HG03378 (cell line): ENCODE data around the gene MGAM2.
"Not testable (repeated sequence)": the region's sequence is repeated elsewhere in the genome, so short reads cannot be mapped to it uniquely, and the experiment has no call there.

Experiments
- ATAC-seq: cut with Tn5 transposase; IDR thresholded peaks from one replicate; pipeline ENCODE4 v1.9.1; 2021; ENCODE audit warnings: mild to moderate bottlenecking, moderate library complexity; ENCODE audit not compliant: unreplicated experiment

MGAM2 gene

GRCh38 chr7:142111499-142111898 is at the start of gene MGAM2:
Gene MGAM2 (plus strand): TSS chr7:142111718. CDS start chr7:142116874, 5,156 bp downstream.
- no peak for ATAC-seq

DNA sequence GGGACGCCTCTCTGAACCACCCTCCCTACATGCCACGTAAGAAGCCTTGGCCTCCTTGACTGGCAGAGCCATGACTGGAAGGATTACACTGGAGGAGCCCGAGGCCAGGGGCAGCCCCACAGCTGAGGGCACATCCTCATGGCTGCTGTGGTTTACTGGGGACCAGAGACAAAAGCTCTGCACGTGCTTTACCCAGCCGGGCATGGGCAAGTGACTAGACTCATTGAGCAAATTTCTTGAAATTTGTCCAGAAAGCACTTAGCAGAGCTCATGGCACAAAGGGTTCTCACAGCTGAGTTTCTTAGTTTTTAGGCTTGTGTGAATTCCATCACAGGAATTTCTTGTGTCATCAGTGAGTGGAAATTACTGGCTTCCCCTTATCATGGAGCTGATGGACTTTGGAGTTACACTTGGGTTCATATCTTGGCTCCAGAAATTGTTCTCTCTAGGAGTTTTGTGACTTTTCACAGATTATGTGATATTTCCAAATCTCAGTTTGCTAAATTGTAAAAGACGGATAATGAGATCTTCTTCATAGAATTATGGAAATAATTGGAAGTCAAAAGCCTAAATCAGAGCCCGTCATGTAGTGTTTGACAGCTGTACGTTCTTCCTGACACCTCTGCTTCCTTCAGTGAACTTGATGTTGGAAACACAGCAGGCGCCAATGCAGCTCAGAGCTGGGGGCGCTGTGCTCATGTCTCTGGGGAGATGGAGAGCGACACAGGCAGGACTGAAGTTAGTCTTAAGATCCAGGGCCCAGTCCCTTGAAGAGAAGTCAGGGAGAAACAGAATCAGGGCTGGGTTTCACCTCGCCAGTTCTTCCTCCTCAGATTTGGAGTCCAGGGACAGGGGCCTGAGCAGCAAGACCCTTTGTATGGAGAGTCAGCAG is 47.7 kb upstream of the MGAM2 start:
- no peak for ATAC-seq

DNA sequence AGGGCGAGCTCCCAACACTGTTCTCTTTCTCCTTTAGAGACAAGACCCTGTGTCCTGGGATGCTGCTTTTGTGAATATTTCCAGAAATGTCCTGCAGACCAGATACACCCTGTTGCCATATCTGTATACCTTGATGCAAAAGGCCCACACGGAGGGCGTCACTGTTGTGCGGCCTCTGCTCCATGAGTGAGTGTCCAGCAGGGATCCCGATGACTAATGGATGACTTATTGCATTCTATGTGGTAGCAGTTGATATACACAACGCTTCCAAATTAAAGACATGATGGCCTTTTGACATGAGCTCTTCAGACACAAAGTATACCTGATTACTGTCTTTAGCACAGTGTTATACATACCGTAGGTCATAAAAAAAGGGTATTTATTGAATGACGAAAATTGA is 45.0 kb upstream of the MGAM2 start:
- ATAC-seq: no peak

- no peak for ATAC-seq
These were observed 33.8 kb upstream of the MGAM2 start for GRCh38 chr7:142077762-142078161.

DNA sequence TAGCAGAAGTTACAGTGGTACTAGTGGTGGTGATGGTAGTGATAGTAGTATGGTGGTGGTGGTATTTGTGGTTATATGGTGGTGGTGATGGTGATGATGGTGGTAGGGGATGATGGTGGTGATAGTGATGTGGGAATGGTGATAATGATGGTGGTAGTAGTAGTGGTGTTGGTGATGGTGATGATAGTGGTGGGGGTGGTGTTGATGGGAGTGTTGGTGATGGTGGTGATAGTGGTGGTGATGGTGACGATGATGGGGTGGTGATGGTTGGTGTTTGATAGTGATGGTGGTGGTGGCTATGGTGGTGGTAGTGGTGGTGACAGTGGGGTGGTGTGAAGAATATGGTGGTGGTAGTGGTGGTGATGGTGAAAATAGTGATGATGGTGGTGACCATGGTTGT is 27.9 kb upstream of the MGAM2 start:
- no peak for ATAC-seq

DNA sequence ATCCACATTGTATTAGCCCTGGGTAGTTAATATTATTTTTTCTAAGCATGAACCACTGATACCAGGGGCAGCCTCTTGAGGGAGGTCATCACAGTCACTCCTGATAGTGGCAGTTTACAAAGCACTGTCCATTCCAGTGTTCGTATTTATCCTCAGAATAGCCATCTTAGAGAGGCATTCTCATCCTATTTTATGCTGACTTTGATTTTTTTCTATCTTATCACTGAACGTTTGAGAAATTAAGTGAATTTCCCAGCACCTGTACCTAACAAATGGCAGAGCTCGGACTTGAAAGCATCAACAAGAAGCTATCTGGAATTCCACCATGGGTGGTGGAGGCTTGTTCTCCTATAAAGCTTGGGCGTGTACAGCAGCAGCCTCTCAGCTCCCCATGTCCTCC is 26.1 kb upstream of the MGAM2 start:
- ATAC-seq: no peak

- no peak for ATAC-seq
These were observed 23.4 kb upstream of the MGAM2 start for GRCh38 chr7:142088022-142088714.

DNA sequence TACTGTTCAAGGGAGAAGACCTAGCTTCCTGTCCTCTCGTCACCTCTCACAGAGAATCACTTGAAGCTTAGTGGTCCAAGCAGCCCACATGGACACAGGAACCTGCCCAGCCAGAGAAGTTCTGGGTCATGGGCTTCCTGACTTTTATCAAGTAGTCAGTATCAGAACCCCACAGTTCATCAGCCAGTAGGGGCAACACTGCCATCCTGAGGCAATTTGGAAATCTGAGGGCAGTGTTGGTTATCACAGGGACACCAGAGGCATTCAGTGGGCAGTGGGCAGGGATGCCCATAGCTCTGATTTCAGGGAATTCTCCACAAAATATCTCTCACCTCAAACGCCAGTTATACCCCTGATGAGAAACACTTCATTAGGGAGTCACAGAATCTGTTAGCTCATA is 22.5 kb upstream of the MGAM2 start:
- ATAC-seq: no peak

- ATAC-seq: no peak
These were observed 19.6 kb upstream of the MGAM2 start for GRCh38 chr7:142091961-142092360.

DNA sequence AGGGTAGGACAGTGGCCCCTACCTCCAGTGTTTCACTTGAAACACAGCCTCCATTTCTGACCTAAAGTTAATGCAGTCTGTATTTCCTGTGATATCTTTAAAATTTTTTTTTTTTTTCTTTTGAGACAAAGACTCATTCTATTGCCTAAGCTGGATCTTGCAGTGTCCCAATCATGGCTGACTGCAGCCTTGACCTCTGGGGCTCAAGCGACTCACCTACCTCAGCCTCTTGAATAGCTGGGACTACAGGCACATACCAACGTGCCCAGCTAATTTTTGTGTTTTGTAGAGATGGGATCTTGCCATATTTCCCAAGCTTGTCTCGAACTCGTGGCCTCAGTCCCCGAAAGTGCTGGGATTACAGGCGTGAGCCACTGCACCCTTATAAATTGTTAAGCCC is 16.7 kb upstream of the MGAM2 start:
- no peak for ATAC-seq

DNA sequence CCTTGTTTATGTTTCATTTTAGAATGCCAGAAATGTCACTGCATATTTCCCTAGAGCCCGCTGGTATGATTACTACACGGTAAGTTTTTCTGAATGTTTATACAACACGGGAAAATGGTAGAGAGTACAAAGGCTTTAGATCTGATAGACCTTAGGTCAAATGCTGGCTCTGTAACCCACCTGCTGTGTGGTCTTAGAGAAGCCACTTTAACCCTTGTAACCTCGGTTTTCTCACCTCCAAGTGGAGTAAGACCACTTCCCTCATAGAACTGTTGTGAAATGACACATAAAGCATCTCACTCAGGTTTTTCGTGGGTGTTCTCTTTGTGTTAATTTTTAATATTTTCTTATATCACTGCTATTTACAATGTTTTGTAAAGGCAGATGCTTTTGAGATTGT is 13.9 kb upstream of the MGAM2 start:
- no peak for ATAC-seq

- ATAC-seq: no peak
These were observed 13.5 kb upstream of the MGAM2 start for GRCh38 chr7:142098004-142098403.

- not testable (repeated sequence) for ATAC-seq
These were observed 12.2 kb upstream of the MGAM2 start for GRCh38 chr7:142099347-142099746.

DNA sequence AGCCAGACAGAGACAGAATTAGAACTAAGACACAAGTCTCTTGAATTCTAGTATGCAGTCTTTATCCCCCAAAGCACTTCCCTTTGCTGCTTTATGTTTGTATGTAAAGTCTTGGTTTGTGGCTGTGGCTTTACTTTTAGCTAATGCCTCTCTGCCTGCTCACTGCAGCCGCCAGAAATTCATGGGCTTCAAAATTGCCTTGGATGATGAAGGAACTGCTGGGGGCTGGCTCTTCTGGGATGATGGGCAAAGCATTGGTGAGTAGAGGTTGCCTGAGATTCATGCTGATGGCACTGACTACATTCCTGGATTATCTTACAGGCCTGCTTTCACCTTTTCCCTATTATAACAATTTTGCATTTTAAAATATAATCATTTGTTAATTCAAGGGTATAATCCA is 10.9 kb upstream of the MGAM2 start:
- no peak for ATAC-seq

DNA sequence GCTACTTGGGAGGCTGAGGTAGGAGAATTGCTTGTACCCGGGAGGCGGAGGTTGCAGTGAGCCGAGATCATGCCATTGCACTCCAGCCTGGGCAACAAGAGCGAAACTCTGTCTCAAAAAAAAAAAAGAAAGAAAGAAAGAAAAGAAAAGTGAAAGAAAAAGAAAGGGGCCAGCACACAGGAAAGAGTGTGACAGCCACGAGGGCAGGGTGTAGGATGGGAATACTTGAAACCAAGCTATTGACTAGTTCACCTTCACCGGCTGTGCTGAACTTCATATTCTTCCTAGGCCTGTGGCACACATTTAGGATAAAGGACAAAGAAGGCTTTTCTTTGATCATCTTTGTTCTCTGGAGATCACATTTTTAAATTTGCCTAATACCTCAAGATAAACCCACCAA is 9.7 kb upstream of the MGAM2 start:
- not testable (repeated sequence) for ATAC-seq

DNA sequence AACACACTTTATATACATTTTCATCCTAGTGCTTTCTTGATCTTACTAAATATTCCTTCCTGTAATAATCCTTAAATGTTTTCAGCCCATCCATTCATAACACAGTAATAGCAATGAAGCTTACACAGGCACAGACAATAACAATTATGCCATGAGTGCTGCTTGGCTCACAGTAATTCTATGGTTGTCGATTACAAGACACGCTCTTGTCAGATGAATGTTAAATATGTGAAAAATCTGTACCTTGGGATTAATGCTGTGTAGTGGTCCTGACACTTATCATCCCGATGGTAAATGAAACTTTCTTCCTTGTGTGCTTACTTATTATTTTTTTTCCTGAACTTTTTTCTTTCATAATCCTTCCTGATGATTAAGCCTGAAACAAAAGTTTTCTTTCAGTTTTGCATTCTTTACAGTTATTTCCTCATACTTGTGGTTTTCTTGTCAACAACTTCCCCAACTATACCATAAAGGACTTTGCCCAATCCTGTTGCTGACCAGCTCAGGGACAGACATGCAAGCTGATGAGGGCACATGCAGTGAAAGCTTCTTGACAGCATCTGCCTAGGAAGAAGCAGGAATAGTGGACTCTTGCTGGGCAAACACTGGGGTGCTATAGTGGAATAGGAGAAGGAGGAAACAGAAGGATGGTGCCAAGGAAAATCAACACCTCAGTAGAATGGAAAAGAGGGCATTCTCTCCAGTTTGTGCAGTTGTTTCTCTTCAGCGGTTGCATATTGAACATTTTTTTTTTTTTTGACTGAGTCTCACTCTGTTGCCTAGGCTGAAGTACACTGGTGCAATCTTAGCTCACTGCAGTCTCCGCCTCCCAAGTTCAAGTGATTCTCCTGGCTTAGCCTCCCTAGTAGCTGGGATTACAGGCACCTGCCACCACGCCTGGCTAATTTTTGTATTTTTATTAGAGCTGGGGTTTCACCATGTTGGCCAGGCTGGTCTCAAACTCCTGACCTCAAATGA is 6.7 kb upstream of the MGAM2 start:
- ATAC-seq: no peak

- no peak for ATAC-seq
These were observed 2.6 kb upstream of the MGAM2 start for GRCh38 chr7:142108728-142109505.

DNA sequence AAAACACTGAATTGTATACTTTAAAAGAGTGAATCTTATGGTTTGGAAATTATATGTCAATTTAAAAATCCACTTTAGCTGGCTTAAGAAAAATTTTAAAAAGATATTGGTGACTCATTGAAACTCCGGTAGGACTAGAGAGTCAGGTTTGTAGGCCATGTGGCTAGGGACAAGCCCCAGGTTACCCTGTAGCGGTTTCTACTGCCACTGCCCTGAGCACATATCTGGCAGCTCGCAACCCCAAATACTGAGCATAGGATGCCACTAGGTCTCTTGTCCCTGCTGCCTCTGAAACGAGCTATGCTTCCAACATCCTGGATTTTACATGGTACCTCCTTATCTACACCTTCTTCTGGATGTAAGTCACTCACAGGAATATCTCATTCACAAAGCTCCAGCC is 1.4 kb upstream of the MGAM2 start:
- no peak for ATAC-seq

DNA sequence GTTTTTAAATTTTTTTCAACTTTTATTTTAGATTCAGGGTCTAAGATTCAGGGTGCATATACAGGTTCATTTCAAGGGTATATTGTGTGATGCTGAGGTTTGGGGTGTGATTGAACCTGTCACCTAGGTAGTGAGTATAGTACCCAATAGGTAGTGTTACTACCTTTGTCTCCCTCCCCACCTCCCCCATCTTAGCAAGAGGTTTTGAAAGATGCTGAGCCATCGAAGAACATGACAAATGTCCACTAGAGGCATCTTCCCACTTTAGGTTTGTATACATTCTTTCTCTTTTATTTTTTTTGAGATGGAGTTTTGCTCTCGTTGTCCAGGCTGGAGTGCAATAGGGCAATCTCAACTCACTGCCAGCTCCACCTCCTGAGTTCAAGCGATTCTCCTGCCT is 880 bp upstream of the MGAM2 start:
- no peak for ATAC-seq

DNA sequence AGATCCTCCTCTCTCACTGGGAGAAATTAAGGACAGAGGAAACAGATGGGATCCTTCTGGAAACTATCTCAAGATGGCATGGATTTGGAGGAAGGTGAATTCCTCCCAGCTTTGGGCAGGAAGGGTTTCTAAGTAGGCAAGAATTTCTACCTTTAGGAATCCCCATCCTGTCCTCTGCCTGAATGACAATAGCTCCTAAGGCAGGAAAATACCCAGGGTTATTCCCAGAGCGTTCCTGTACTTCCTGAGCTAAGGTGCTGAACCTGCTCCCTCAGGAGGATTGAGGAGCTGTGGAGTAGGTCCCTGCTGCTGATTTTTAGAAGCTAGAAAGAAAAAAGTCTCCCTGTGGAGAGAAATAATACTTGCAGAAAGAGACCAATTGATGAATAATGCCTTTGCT is 568 bp downstream of the MGAM2 start:
- ATAC-seq: no peak
